HG02884 (cell line): Measurements from ENCODE around the gene MKI67.

Source experiments
- ATAC-seq: cut with Tn5 transposase; IDR thresholded peaks from one replicate; pipeline ENCODE4 v1.9.1; 2021; ENCODE audit warnings: mild to moderate bottlenecking, moderate library complexity; ENCODE audit not compliant: unreplicated experiment

Gene MKI67

DNA sequence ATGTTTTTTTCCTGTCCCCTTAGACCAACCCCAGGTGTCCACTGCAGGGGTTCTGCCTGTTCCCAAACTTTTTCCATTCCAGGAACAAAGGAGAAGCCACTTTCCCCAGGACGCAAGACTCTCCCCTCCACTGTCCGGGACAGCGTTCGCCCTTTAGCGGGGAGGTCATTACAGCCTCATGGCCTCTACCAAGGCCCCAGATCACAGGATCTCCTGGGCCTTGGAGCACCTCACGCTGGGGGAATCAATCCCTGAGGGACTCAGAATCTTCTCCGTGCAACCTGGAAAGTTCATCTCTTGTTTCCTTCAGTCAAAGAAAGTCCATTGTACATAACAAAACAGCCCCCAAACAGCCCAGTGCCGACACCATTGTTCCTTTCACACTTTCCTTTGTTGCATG, 41.2 kb downstream of the MKI67 start:
- ATAC-seq: no peak

DNA sequence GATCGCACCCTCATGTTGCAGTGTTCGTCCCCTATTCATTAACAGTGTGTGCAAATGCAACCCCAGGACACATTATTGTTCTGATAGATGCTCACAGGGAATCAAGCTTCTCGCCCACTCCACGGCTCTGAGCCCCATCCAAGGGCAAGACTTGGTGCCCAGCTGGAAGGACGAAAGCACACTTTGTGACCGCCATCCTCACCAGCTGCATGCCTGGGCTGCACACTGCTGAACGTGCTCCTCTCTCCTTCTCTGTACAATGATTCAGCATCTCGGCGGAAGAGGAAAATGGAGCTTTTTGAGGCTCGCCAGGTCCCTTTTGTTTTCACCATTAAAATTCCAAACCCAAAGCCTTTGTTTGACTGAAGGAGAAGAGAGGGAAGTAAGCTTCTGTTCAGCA, 41.9 kb downstream of the MKI67 start:
- no peak for ATAC-seq

DNA sequence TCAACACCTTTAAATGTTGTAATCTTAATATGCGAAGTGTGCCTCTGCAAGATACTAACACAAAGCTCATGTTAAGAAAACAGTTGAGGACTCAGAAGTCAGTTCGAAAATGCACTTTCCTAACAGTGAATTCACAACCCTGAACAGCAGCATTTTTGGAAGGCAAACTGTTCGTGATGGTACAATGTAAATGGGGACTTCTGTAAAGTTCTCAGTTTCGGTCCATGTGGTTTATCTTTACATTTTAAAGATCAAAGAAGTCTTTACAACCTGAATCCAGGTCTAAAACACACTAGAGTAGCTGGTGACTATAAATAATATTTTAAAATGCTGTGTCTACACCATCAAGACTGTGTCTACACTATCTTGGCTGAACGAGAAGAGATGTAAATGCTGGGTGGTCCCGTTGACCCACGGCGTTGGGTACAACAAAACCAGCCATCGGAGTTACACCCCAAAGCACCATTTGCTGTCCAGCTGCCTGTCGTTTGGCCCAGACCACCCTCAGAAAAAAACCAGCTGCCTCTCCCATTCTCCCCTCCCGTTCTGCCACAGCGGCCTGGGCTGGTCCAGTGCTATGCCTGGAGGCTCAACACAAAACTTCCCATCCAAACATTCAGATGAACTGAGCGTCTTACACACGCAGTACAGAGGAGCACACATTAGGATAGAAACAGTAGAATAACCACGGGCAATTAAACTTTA, 42.9 kb downstream of the MKI67 start:
- no peak for ATAC-seq

DNA sequence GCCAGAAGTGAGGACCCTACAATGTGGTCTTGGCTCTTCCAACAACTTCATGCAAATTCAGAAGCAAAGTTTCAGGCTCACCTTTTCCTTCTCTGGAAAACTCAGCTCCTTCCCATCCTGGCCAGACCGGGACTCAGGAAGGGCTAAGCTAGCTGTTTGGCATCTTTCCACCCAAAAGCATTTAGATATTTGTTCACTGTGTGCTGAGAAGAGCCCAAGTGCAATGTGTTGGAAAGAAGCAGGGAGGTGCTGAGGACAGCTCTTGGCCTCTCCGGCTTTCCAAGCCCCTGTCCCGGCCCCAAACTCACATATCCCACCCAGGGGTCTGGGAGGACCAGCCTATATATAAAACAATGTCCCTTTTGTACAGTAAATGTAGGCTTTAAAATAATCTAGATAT, 44.5 kb downstream of the MKI67 start:
- ATAC-seq: no peak

GRCh38 chr10:128081222-128081621, 45.0 kb downstream of the MKI67 start:
- ATAC-seq: no peak

GRCh38 chr10:128080641-128081040, 45.6 kb downstream of the MKI67 start:
- ATAC-seq: no peak

DNA sequence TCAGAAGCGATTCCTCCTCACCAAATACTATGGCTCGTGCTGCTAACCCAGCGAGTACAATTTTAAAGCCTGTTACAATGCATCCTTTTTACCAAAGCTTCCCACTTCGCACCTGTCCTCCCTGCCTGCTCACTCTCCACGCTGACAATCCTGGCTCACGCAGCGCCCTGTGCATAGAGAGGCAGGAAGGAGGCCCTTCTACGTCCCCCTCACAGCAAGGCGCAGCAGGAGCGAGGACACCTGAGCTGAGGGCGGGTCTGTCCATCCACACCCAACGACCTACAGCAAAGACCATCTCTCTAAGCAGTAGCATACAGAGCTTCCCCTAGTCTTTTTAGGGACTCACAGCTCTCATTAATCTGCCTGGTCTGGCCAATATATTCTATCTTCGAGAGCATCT, 46.0 kb downstream of the MKI67 start:
- ATAC-seq: no peak

DNA sequence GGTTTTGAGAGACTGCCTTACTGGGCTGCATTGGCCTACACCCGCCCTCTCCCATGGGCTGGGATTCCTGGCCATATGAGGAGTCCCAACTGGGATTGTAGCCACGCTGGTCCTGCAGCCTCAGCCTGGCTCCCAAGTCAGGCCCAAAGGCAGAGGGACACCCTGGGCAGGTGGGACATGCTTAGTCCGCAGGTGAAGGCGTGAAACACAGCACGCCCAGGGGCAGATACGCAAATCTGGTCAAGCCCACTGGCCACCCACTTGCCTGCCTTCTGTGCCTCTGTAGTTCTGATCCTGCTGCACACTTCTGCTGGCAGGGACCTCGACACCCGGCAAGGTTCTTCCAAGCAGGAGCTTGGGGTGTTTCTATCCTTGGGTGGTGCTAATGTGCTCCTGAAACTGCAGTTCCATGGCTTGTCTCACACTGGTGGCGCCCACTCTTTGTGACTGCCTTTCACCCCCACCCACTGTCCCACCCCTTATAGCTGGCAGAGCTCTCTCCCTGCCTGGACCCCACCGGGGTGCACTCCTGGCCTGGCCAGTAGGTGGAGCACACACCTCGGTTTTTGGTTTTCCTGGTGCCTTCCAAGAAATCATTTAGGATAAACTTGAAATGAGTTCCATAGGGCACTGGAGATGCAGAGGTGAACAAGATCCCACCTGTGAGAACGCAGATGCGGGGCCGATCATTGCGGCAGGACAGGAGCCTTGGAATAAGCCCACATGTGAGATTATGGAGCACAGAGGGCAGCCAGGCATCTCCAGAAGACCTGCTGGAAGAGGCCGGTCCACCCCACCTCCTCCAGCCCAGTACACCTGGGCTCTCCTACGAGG, 47.9 kb downstream of the MKI67 start:
- ATAC-seq: no peak

DNA sequence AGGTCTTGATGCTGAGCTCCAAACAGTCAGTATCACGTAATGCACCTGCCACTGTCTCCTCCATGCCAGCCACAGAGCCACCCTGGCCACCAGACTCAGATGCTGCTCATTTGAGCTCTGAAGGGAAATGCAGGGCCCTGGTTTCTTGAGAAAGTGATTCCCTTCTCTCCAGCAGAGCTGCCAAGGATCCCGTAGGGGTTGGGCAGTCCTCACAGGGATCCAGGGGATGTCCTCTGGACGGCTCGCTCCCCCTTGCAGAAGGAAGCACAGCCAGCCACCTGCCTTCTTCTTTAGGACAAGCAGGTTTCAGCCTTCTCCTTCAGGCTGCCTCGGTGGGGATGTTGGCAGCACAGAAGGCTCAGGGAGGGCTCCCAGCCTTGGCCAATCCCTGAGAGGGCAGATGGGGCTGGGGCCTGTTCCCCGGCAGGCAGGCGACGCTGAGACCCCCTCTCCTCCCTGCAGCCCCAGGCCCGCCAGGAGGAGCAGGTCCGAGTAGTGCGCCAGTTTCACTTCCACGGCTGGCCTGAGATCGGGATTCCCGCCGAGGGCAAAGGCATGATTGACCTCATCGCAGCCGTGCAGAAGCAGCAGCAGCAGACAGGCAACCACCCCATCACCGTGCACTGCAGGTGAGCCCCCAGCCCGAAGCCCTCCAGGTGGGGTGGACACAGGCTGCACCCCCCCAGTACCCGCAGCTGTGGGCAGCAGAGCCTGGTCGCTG, 48.9 kb downstream of the MKI67 start:
- no peak for ATAC-seq

- ATAC-seq: no peak
Observed at GRCh38 chr10:128074589-128074988, 51.6 kb downstream of the MKI67 start.

DNA sequence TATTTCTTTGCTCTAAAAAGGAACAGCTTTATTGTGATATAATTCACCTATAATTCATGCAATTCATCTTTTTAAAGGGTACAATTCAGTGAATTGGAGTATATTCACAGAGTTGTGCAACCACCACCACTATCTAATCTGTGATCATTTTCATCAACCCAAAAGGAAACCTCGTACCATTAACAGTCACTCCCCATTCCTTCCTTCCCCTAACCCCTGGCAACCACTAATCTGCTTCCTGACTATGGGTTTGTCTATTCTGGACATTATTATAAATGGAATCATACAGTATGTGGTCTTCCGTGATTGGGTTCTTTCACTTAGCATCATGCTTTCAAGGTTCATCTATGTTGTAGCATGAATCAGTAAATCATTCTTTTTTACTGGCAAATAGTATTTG, 52.3 kb downstream of the MKI67 start:
- no peak for ATAC-seq

DNA sequence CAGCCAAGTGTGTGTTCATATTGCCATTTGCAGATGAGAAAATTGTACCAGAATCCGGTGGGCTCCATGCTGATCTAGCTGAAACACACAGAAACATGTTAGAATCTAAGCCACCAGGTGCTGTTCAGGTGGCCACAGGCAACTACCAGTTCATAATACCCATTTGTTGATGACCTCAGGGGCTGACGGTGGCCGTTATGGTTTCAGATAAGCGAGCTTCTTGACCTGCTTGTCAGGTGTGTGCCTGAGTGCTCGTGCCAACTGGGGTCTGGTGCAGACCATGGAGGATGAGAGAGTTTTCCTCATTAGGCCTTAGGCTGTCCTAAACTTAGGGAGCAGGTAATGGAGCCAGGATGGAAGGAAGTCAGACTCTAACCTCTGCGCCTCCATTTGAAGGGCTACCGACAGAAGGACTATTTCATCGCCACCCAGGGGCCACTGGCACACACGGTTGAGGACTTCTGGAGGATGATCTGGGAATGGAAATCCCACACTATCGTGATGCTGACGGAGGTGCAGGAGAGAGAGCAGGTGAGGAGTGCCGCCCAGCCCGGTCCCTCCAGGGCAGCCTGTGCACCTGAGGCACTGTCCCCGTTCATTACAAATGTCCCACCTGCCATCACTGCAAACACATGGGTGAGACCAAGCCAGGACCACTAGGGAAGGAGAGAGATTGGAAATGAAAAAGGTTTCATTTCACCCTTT, 53.1 kb downstream of the MKI67 start:
- ATAC-seq: no peak

GRCh38 chr10:128072046-128072445, 54.2 kb downstream of the MKI67 start:
- no peak for ATAC-seq

DNA sequence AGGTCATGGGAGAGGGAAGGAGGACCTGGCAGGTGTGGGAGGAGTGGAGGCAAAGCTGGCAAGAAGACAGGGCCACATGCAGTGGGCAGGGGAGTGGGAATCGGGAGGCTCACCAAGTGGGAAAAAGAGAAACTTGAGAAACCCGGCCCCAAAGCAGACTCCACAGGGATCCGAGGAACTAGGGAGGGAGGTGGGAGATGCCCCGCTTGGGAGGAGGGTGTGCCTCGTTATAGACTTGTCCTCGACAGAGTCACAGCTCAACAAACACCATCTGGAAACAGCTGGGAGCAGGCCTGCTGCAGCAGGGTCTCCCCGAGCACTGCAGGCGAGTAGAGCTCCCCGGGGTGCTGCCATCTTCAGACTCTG, 54.8 kb downstream of the MKI67 start:
- ATAC-seq: no peak

GRCh38 chr10:128070721-128071416, 55.4 kb downstream of the MKI67 start:
- ATAC-seq: no peak

GRCh38 chr10:128070161-128070560, 56.1 kb downstream of the MKI67 start:
- ATAC-seq: no peak

- ATAC-seq: peak; percentile 48
Observed at GRCh38 chr10:128069351-128070051, 56.7 kb downstream of the MKI67 start.

DNA sequence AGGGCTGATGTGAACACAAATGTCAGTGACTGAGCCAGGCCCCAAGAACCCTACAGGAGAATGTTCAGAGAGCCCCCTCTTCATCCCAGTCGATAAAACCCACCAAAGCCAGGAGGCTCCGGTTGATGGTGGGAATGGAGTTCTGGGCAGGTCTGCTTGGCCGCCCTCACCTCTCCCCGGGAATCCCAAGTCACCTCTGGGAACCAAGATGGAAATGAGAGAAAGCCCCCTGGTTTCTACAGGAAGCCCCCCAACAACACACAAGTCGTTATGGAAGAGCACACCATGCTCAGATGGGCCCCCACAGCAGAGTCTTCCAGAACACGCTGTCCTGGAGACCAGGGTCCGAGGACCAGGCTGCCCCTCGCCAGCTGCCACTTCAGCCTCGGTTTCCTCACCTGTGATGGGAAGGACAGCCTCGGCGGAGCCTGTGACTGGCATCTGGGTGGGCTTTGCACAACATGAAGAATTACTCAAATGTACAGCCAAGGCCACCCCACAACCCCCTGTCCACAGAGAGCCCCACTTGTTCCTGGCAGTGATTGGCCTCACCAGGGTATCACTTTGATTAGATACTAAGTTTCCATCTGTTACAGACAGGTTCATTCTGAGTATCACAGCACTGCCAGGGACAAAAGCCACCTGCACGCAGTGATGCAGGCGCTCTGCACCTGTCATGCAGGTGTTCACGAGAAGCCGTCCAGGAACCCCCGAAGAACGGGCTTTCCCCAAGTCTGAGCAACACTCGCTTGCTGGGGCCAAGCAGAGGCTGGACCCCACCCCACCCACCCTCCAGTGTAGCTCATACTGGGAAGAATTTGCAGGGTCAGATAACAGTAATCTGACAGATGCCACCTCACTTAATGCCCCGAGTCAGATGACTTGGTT, 57.6 kb downstream of the MKI67 start:
- no peak for ATAC-seq
